H9 (cell line): Measurements from ENCODE around the gene CAB39. TPM values are rescaled to one million over a fixed set of nuclear protein-coding genes. Genes with fewer than 3 reads are reported as not detected.

ENCODE experiments used
- DNase-seq: peaks from one replicate; pipeline ENCODE4 v3.0.0-alpha.2; 2017
- H2AFZ ChIP-seq: one replicate; pipeline ENCODE4 v1.6.1; 2013; ENCODE audit warnings: mild to moderate bottlenecking, low read length, control low read depth, moderate library complexity
- H2AK5ac ChIP-seq: 2 replicates; pipeline ENCODE4 v1.6.1; 2013; ENCODE audit warnings: low read length, control low read depth, mixed read lengths; ENCODE audit not compliant: insufficient read length
- H2BK120ac ChIP-seq: one replicate; pipeline ENCODE4 v1.6.1; 2013; ENCODE audit warnings: low read depth, mild to moderate bottlenecking, low read length, control low read depth, inconsistent platforms; ENCODE audit not compliant: poor library complexity, severe bottlenecking
- H2BK12ac ChIP-seq: 2 replicates; pipeline ENCODE4 v1.6.1; 2013; ENCODE audit warnings: low read length, control low read depth, mixed read lengths, low read depth; ENCODE audit not compliant: insufficient read length
- H2BK15ac ChIP-seq: 2 replicates; pipeline ENCODE4 v1.6.1; 2013; ENCODE audit warnings: low read depth, low read length, control low read depth
- H2BK20ac ChIP-seq: one replicate; pipeline ENCODE4 v1.6.1; 2013; ENCODE audit warnings: low read depth, mild to moderate bottlenecking, low read length, control low read depth, inconsistent platforms; ENCODE audit not compliant: poor library complexity, severe bottlenecking
- H2BK5ac ChIP-seq: 2 replicates; pipeline ENCODE4 v1.6.1; 2013; ENCODE audit warnings: low read length, control low read depth, mixed read lengths; ENCODE audit not compliant: insufficient read length
- H3K14ac ChIP-seq: 2 replicates; pipeline ENCODE4 v1.6.1; 2013; ENCODE audit warnings: low read length, control low read depth; ENCODE audit not compliant: insufficient read depth
- H3K18ac ChIP-seq: 2 replicates; pipeline ENCODE4 v1.6.1; 2013; ENCODE audit warnings: low read depth, mild to moderate bottlenecking, mixed read lengths, low read length, control low read depth; ENCODE audit not compliant: insufficient read length
- H3K23ac ChIP-seq: 2 replicates; pipeline ENCODE4 v1.6.1; 2013; ENCODE audit warnings: low read length, control low read depth, mixed read lengths, low read depth; ENCODE audit not compliant: insufficient read length
- H3K23me2 ChIP-seq: 2 replicates; pipeline ENCODE4 v1.6.1; 2013; ENCODE audit warnings: low read depth, mild to moderate bottlenecking, mixed read lengths, low read length, control low read depth; ENCODE audit not compliant: insufficient read length, poor library complexity, severe bottlenecking
- H3K27ac ChIP-seq: 2 replicates; pipeline ENCODE4 v1.5.1; 2013; ENCODE audit warnings: low read length, control low read depth, mixed read lengths, low read depth; ENCODE audit not compliant: insufficient read length
- H3K27me3 ChIP-seq: 2 replicates; pipeline ENCODE4 v1.6.1; 2013; ENCODE audit warnings: low read length, control low read depth, inconsistent platforms; ENCODE audit not compliant: insufficient read depth
- H3K4ac ChIP-seq: 2 replicates; pipeline ENCODE4 v1.6.1; 2013; ENCODE audit warnings: low read depth, mild to moderate bottlenecking, control low read depth, inconsistent platforms, low read length, moderate library complexity
- H3K4me1 ChIP-seq: 2 replicates; pipeline ENCODE4 v1.6.1; 2013; ENCODE audit warnings: low read length, control low read depth, inconsistent platforms; ENCODE audit not compliant: insufficient read depth
- H3K4me2 ChIP-seq: 2 replicates; pipeline ENCODE4 v1.6.1; 2013; ENCODE audit warnings: low read length, control low read depth, mixed read lengths; ENCODE audit not compliant: insufficient read length, insufficient read depth
- H3K56ac ChIP-seq: 2 replicates; pipeline ENCODE4 v1.6.1; 2013; ENCODE audit warnings: low read depth, mild to moderate bottlenecking, mixed read lengths, low read length, control low read depth; ENCODE audit not compliant: insufficient read length
- H3K79me1 ChIP-seq: 2 replicates; pipeline ENCODE4 v1.6.1; 2013; ENCODE audit warnings: low read depth, mild to moderate bottlenecking, moderate library complexity, low read length, control low read depth, inconsistent platforms; ENCODE audit not compliant: insufficient read depth, poor library complexity, severe bottlenecking
- H3K79me2 ChIP-seq: 2 replicates; pipeline ENCODE4 v1.6.1; 2013; ENCODE audit warnings: low read length, control low read depth, inconsistent platforms; ENCODE audit not compliant: insufficient read depth
- H3K9ac ChIP-seq: 2 replicates; pipeline ENCODE4 v1.6.1; 2013; ENCODE audit warnings: low read length, control low read depth, mixed read lengths; ENCODE audit not compliant: insufficient read length; ENCODE audit errors: extremely low read depth
- H3K9me3 ChIP-seq: one replicate; pipeline ENCODE4 v1.6.1; 2013; ENCODE audit warnings: low read depth, low read length, inconsistent platforms; ENCODE audit not compliant: control insufficient read depth
- H3T11ph ChIP-seq: one replicate; pipeline ENCODE4 v1.6.1; 2013; ENCODE audit warnings: mild to moderate bottlenecking, low read length, control low read depth, inconsistent platforms
- H4K20me1 ChIP-seq: one replicate; pipeline ENCODE4 v1.6.1; 2013; ENCODE audit not compliant: control insufficient read depth, insufficient read length, insufficient read depth
- H4K5ac ChIP-seq: 2 replicates; pipeline ENCODE4 v1.6.1; 2013; ENCODE audit warnings: low read depth, mild to moderate bottlenecking, mixed read lengths, low read length, control low read depth; ENCODE audit not compliant: insufficient read length
- H4K8ac ChIP-seq: replicated peaks from 2 replicates; pipeline ENCODE4 v1.6.1; 2013; ENCODE audit warnings: low read length, control low read depth, mixed read lengths, low read depth; ENCODE audit not compliant: insufficient read length
- H4K91ac ChIP-seq: 2 replicates; pipeline ENCODE4 v1.6.1; 2013; ENCODE audit warnings: low read depth, mild to moderate bottlenecking, moderate library complexity, mixed read lengths, low read length, control low read depth; ENCODE audit not compliant: insufficient read length
- H3K27ac Mint-ChIP-seq, 3 experiments: 2 replicates in 2 of 3; 3 replicates in 1 of 3; pipeline ENCODE4 v1.8.0; 2020 to 2021; ENCODE audit warnings: mixed read lengths in 3 of 3, mild to moderate bottlenecking in 1 of 3, moderate library complexity in 1 of 3
- H3K27me3 Mint-ChIP-seq: 2 replicates; pipeline ENCODE4 v1.8.0; 2021; ENCODE audit warnings: low read depth, mild to moderate bottlenecking, moderate library complexity, mixed read lengths
- H3K36me3 Mint-ChIP-seq, 3 experiments: 2 replicates in 2 of 3; 3 replicates in 1 of 3; pipeline ENCODE4 v1.8.0; 2020 to 2021; ENCODE audit warnings: low read depth in 3 of 3, mixed read lengths in 3 of 3; ENCODE audit not compliant: insufficient read depth in 1 of 3
- H3K4me1 Mint-ChIP-seq, 2 experiments: 2 replicates each; pipeline ENCODE4 v1.8.0; 2020; ENCODE audit warnings: mixed read lengths in 2 of 2
- H3K4me3 Mint-ChIP-seq, 2 experiments: 2 replicates in 1 of 2; 3 replicates in 1 of 2; pipeline ENCODE4 v1.8.0; 2020 to 2021; ENCODE audit warnings: mild to moderate bottlenecking in 2 of 2, mixed read lengths in 2 of 2, moderate library complexity in 1 of 2
- H3K9me3 Mint-ChIP-seq, 2 experiments: 2 replicates in 1 of 2; 3 replicates in 1 of 2; pipeline ENCODE4 v1.8.0; 2020; ENCODE audit warnings: mild to moderate bottlenecking in 2 of 2, mixed read lengths in 2 of 2, moderate library complexity in 1 of 2
- CTCF ChIP-seq: fragments of 200-600 bp; sonication (generic); conservative IDR thresholded peaks from 3 replicates; pipeline ENCODE4 v1.8.0; 2021; ENCODE audit warnings: antibody characterized with exemption, mild to moderate bottlenecking
- whole genome bisulfite sequencing: extraction: QIAGEN DNeasy Blood & Tissue Kit; methylation state at CpG from one replicate; pipeline ENCODE4 v1.1.7; 2013; ENCODE audit warnings: missing lambda C conversion rate, low lambda C conversion rate, mixed read lengths; ENCODE audit not compliant: insufficient read length; ENCODE audit errors: extremely low coverage; 5-methylcytosine and 5-hydroxymethylcytosine counted together
- total RNA-seq: library from RNA; stranded (reverse); gene quantifications from 2 replicates; pipeline ENCODE4 v1.2.1, GENCODE V29; 2021

CAB39 gene
- total RNA-seq, 1 experiment from 2014 or later, result 42.7 TPM

DNA sequence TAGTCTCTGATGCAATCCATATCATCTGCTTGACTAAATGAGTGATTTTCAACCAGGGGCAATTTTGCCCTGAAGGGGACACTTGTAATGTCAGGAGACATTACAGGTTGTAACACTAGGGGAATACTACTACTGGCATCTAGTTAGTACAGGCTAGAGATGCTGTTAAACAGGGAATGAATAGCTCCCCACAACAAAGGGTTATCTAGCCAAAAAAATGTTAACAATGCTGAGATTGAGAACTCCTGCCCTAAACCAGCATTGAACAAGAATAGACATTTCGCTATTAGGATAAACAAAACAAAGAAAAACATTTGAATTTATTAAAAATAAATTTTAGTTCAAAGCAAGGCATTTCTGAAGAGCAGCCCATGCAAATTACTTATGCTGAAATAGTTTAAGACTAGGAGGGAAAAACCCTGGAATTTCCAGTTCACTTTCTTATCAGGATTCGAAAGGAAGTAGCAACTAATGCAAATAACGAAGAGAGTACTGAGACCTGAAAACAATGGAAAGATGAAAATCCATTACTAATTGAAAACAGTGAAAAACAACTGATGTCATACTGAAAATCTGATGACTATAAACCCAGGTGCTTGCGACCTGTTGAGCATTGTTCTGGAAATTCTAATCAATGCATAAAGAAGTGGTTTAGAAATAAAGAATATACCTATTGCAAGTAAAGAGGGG is 53.1 kb downstream of the CAB39 start:
- H3K14ac ChIP-seq, result no peak overlapping the region
- no peak overlapping the region for H4K5ac ChIP-seq
- Mint-ChIP-seq H3K4me3 (no peak overlapping the region), H3K27ac (peak overlapping the region in 2 of 3 experiments; percentile 35 to 68; a peak in 4 of 7 replicates), H3K4me1 (peaks cover 7% of the 10 kb centered on the region in 2 experiments), H3K27me3 (no peaks in the 10 kb centered on the region), H3K36me3 (peaks cover 6 to 21% (median 12%) of the 10 kb centered on the region in 3 experiments; a peak in 5 of 7 replicates), H3K9me3 (no peaks in the 10 kb centered on the region)
- no peaks in the 10 kb centered on the region for H3K79me2 ChIP-seq
- no peak overlapping the region for H2BK20ac ChIP-seq
- no CpG with 5 or more reads among the region's 4 CpGs for WGBS
- H3K9ac ChIP-seq, result no peak overlapping the region
- H3K9me3 ChIP-seq, result no peaks in the 10 kb centered on the region
- no peaks in the 10 kb centered on the region for H3K79me1 ChIP-seq
- no peak overlapping the region for H2BK120ac ChIP-seq
- no peak overlapping the region for H2AFZ ChIP-seq
- no peak overlapping the region for H4K91ac ChIP-seq
- H4K20me1 ChIP-seq, result no peaks in the 10 kb centered on the region
- H3K56ac ChIP-seq, result no peak overlapping the region
- H3K18ac ChIP-seq, result no peak overlapping the region
- H3T11ph ChIP-seq, result no peak overlapping the region
- H4K8ac ChIP-seq, result no peak overlapping the region
- no peak for DNase-seq
- H3K23me2 ChIP-seq, result no peaks in the 10 kb centered on the region
- no peak overlapping the region for H2BK5ac ChIP-seq
- H3K4me1 ChIP-seq, result peaks cover 8% of the 10 kb centered on the region
- H3K27me3 ChIP-seq, result no peaks in the 10 kb centered on the region
- H2BK12ac ChIP-seq, result no peak overlapping the region
- no peak for TF ChIP-seq CTCF
- H3K4me2 ChIP-seq, result no peak overlapping the region
- H3K27ac ChIP-seq, result no peak overlapping the region
- H2BK15ac ChIP-seq, result no peak overlapping the region
- no peak overlapping the region for H3K4ac ChIP-seq
- no peak overlapping the region for H3K23ac ChIP-seq
- H2AK5ac ChIP-seq, result no peak overlapping the region
